Measurements from ENCODE around the gene DYNLL1. TPM values are rescaled to one million over a fixed set of nuclear protein-coding genes. Genes with fewer than 3 reads are reported as not detected.

DYNLL1 gene
- total RNA-seq, 1 experiment from 2014 or later: 243 TPM

DNA sequence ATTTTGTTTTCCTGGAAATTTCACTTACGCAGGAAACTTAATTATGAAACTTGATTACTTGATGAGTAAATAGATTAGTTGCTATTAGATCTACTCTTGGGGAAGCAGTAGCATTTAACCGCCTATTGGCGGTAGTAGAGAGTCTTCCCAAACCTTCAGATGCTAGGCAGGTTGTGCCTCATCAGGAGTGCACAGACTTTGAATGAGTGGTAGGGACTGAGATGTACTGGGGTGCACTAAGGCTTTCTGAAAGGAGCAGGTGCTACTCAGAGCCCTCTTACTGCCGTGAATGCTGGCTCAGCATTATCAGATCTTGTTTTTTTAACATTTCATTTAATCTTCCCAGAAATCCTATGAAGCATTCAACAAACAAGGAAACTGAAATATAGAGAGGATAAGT, 41.9 kb upstream of the DYNLL1 start:
- intact Hi-C loops (cut with micrococcal nuclease): no loop called here
- BruUV-seq (replicated peaks): no TSS peak
- ATAC-seq (peak; percentile 88), DNase-seq (ENCODE audit: low read depth, low spot score) (no peak)
- no peak overlapping the region for H3K4me2 ChIP-seq (ENCODE audit: low read length)
- no peak overlapping the region for H3K9ac ChIP-seq (ENCODE audit: low read length)
- H3K9me3 ChIP-seq (ENCODE audit: control insufficient read depth in 1 of 2, insufficient read depth in 1 of 2, low read depth in 1 of 2, low read length in 2 of 2): no peaks in the 10 kb centered on the region
- POLR2A ChIA-PET: interaction anchor here (0.5 kb wide), 1 partner anchor 74 kb away, joined by 3 read pairs; no protein-coding TSS in a partner anchor
- no peak overlapping the region for H3K27ac ChIP-seq (ENCODE audit: low read depth, low read length)
- H3K79me2 ChIP-seq (ENCODE audit: insufficient read depth, low read length): peaks cover 74% of the 10 kb centered on the region
- TF ChIP-seq ZFX (IDR thresholded peaks at IDR 0.05): no peak
- peak; percentile 52 for TF ChIP-seq RAD21 (IDR thresholded peaks at IDR 0.05; ENCODE audit: low read depth)
- no peak for TF ChIP-seq SRF (IDR thresholded peaks at IDR 0.05; ENCODE audit: low read depth)
- TF ChIP-seq, protein P1, sequence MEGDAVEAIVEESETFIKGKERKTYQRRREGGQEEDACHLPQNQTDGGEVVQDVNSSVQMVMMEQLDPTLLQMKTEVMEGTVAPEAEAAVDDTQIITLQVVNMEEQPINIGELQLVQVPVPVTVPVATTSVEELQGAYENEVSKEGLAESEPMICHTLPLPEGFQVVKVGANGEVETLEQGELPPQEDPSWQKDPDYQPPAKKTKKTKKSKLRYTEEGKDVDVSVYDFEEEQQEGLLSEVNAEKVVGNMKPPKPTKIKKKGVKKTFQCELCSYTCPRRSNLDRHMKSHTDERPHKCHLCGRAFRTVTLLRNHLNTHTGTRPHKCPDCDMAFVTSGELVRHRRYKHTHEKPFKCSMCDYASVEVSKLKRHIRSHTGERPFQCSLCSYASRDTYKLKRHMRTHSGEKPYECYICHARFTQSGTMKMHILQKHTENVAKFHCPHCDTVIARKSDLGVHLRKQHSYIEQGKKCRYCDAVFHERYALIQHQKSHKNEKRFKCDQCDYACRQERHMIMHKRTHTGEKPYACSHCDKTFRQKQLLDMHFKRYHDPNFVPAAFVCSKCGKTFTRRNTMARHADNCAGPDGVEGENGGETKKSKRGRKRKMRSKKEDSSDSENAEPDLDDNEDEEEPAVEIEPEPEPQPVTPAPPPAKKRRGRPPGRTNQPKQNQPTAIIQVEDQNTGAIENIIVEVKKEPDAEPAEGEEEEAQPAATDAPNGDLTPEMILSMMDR (IDR thresholded peaks at IDR 0.05 in 2 of 3, conservative IDR thresholded peaks at IDR 0.05 in 1 of 3; ENCODE audit: borderline replicate concordance in 1 of 3, insufficient read depth in 1 of 3, low read depth in 2 of 3, low read length in 2 of 3): peak; percentile 30 to 83 (median 82); a peak in 5 of 6 replicates
- TF ChIP-seq, protein P2, sequence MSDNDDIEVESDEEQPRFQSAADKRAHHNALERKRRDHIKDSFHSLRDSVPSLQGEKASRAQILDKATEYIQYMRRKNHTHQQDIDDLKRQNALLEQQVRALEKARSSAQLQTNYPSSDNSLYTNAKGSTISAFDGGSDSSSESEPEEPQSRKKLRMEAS (IDR thresholded peaks at IDR 0.05): no peak
- TF ChIP-seq ELF1 (IDR thresholded peaks at IDR 0.05; ENCODE audit: borderline replicate concordance, low read depth): no peak
- no peaks in the 10 kb centered on the region for H3K4me1 ChIP-seq (ENCODE audit: control insufficient read depth in 1 of 2, insufficient read depth in 2 of 2, low read length in 2 of 2)
- no peak overlapping the region for H2AFZ ChIP-seq (ENCODE audit: low read depth, low read length, poor library complexity, severe bottlenecking)
- H4K20me1 ChIP-seq (ENCODE audit: insufficient read depth): peaks cover 6% of the 10 kb centered on the region; the same call in 1 of the 2 replicates
- no peaks in the 10 kb centered on the region for H3K27me3 ChIP-seq (ENCODE audit: insufficient read depth, low read length)
- H3K9me2 ChIP-seq (ENCODE audit: insufficient read depth): no peaks in the 10 kb centered on the region
- no peak overlapping the region for H3K4me3 ChIP-seq (replicated peaks in 1 of 2; ENCODE audit: low read depth in 1 of 2, low read length in 2 of 2)
- peaks cover 28 to 40% of the 10 kb centered on the region in 2 experiments for H3K36me3 ChIP-seq (ENCODE audit: control insufficient read depth in 1 of 2, insufficient read depth in 2 of 2, low read length in 2 of 2)
- RAD21 ChIA-PET (ENCODE audit: low non-redundant PET in 1 of 2, low total read pairs in 2 of 2, uncharacterized antibody in 2 of 2, unreplicated experiment in 2 of 2): no interaction called here
- CTCF ChIA-PET: interaction anchor here (2.2 kb wide), 1 partner anchor 13 kb away, joined by 10 read pairs; no protein-coding TSS in a partner anchor

DNA sequence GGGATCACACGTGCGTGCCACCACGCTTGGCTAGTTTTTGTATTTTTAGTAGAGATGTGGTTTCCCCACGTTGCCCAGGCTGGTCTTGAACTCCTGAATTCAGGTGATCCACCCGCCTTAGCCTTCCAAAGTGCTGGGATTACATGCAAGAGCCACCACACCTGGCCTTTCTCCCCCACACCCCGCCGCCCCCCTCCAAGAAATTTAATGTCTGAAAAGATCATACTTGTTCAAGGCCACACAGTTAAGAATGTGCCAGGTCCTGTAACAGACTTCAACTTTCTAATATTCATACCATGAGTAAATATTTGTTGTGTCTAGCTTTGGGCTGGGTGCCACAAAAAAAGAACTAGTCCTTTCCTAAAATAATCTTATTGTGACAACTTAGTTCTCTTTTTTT, 40.6 kb upstream of the DYNLL1 start:
- RAD21 ChIA-PET (ENCODE audit: low non-redundant PET in 1 of 2, low total read pairs in 2 of 2, uncharacterized antibody in 2 of 2, unreplicated experiment in 2 of 2): no interaction called here
- no peaks in the 10 kb centered on the region for H3K9me2 ChIP-seq (ENCODE audit: insufficient read depth)
- TF ChIP-seq, protein P1 (IDR thresholded peaks at IDR 0.05 in 2 of 3, conservative IDR thresholded peaks at IDR 0.05 in 1 of 3; ENCODE audit: borderline replicate concordance in 1 of 3, insufficient read depth in 1 of 3, low read depth in 2 of 3, low read length in 2 of 3): no peak
- H3K27me3 ChIP-seq (ENCODE audit: insufficient read depth, low read length): no peaks in the 10 kb centered on the region
- peaks cover 68% of the 10 kb centered on the region for H3K79me2 ChIP-seq (ENCODE audit: insufficient read depth, low read length)
- peaks cover 32 to 49% of the 10 kb centered on the region in 2 experiments for H3K36me3 ChIP-seq (ENCODE audit: control insufficient read depth in 1 of 2, insufficient read depth in 2 of 2, low read length in 2 of 2)
- H2AFZ ChIP-seq (ENCODE audit: low read depth, low read length, poor library complexity, severe bottlenecking): no peak overlapping the region
- no peak for DNase-seq (ENCODE audit: low read depth, low spot score)
- no peak for ATAC-seq
- POLR2A ChIA-PET: no interaction called here
- H3K9ac ChIP-seq (ENCODE audit: low read length): no peak overlapping the region
- H3K27ac ChIP-seq (ENCODE audit: low read depth, low read length): no peak overlapping the region
- intact Hi-C loops (cut with micrococcal nuclease): no loop called here
- CTCF ChIA-PET: interaction anchor here (0.6 to 4.2 kb wide), 2 partner anchors 12 to 44 kb away, joined by 3 to 25 read pairs; no protein-coding TSS in a partner anchor
- no peak overlapping the region for H3K4me2 ChIP-seq (ENCODE audit: low read length)
- H3K4me1 ChIP-seq (ENCODE audit: control insufficient read depth in 1 of 2, insufficient read depth in 2 of 2, low read length in 2 of 2): no peaks in the 10 kb centered on the region
- no peak overlapping the region for H3K4me3 ChIP-seq (replicated peaks in 1 of 2; ENCODE audit: low read depth in 1 of 2, low read length in 2 of 2)
- peaks cover 6% of the 10 kb centered on the region; the same call in 1 of the 2 replicates for H4K20me1 ChIP-seq (ENCODE audit: insufficient read depth)
- no TSS peak for BruUV-seq (replicated peaks)
- H3K9me3 ChIP-seq (ENCODE audit: control insufficient read depth in 1 of 2, insufficient read depth in 1 of 2, low read depth in 1 of 2, low read length in 2 of 2): no peaks in the 10 kb centered on the region
